H1 (cell line): ENCODE data around the gene PRR19. TPM values are rescaled to one million over a fixed set of nuclear protein-coding genes. Genes with fewer than 3 reads are reported as not detected.

Experiments
- KDM4A ChIP-seq: IDR thresholded peaks from one replicate; pipeline ENCODE4 v1.7.1; 2012; ENCODE audit warnings: low read depth, mild to moderate bottlenecking, moderate library complexity, low read length, inconsistent platforms; ENCODE audit not compliant: severe bottlenecking
- SIN3A ChIP-seq, 2 experiments: IDR thresholded peaks in 1 of 2; conservative IDR thresholded peaks in 1 of 2; 2 replicates each; pipeline ENCODE4 v1.6.1; 2011 to 2012; ENCODE audit warnings: low read length in 2 of 2, improper control_type of control experiment in 1 of 2, low read depth in 1 of 2, mild to moderate bottlenecking in 1 of 2
- polyA plus RNA-seq, 7 experiments: library from polyadenylated mRNA; depleted of rRNA in 3 of 7; stranded (reverse) in 5 of 7; unstranded in 2 of 7; fragments of >200 nt in 5 of 7; fragments of 200-250 nt in 2 of 7; gene quantifications; 1 replicate in 5 of 7; 2 replicates in 1 of 7; 4 replicates in 1 of 7; pipeline versions ENCODE4 v1.2.1 to v1.2.3, GENCODE V29; 2011 to 2013; ENCODE audit warnings: missing spikeins in 2 of 7, mixed read lengths in 2 of 7
- total RNA-seq: library from RNA; stranded (reverse); fragmentation: NEBNext Ultra II Directional; extraction: Animal tissue kit (Norgen Biotek cat#: 25700); gene quantifications from 2 replicates; pipeline ENCODE4 v1.2.1, GENCODE V29; 2021
- TF ChIP-seq, protein P1 (sequence below): IDR thresholded peaks from 2 replicates; pipeline ENCODE4 v1.6.1; 2012; ENCODE audit warnings: inconsistent platforms
- TF ChIP-seq, protein P2 (sequence below): IDR thresholded peaks from 2 replicates; pipeline ENCODE4 v1.6.1; 2012; ENCODE audit warnings: inconsistent platforms
- TF ChIP-seq, protein P3 (sequence below): IDR thresholded peaks from 2 replicates; pipeline ENCODE4 v1.6.1; 2012; ENCODE audit warnings: low read length, inconsistent platforms

Gene PRR19
- total and polyA plus RNA-seq, 2 of the 8 experiments (the other 6 are each of a cell fraction or from before 2014, with no cell fraction given) = 7.2 to 7.5 TPM

DNA sequence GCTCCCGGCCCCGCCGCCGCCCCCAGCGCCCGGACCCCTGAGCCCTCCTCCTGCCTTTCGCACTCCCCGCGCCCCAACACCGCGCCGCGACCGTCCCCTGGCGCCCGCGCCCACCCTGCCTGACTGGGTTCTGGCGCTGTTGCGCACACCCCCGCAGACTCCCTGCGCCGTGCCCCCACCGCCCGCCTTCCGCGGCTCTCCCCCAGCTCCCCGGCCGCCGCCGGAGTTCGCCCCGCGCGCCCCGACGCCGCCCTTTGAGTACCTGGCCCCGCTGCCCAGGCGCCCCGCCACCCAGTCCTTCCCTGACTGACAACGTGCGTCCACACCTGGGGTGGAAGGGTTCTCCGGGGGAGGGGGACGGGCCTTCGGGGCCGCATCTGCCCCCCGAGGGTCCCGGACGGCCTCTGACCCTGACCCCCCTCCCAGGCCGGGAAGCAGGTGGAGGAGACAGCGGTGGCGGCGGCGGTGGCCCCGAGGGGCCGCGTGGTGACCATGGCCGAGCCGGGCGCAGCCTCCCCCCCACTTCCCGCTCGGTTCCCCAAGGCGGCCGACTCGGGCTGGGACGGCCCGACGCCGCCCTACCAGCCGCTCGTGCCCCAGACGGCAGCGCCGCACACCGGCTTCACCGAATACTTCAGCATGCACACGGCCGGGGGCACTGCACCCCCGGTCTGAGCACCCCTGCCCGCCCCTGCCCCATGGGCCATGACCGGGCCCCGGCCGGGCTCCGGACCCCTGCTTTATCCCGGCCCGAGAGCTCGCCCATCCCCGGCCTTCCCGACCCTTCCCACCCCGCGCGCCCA is 22.1 kb downstream of the PRR19 start (continued):
- TF ChIP-seq, protein P1, sequence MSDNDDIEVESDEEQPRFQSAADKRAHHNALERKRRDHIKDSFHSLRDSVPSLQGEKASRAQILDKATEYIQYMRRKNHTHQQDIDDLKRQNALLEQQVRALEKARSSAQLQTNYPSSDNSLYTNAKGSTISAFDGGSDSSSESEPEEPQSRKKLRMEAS = peak; percentile 41; the same call in 1 of the 2 replicates
- TF ChIP-seq, protein P2, sequence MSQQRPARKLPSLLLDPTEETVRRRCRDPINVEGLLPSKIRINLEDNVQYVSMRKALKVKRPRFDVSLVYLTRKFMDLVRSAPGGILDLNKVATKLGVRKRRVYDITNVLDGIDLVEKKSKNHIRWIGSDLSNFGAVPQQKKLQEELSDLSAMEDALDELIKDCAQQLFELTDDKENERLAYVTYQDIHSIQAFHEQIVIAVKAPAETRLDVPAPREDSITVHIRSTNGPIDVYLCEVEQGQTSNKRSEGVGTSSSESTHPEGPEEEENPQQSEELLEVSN = peak; percentile 55; the same call in 1 of the 2 replicates
- TF ChIP-seq KDM4A (peak; percentile 13), SIN3A (conservative IDR thresholded peaks at IDR 0.05 in 1 of 2, IDR thresholded peaks at IDR 0.05 in 1 of 2; ENCODE audit: low read depth in 1 of 2, low read length in 2 of 2) (0 out of 4 replicates have a peak, but pooled peaks of 1 of the 2 experiments have one; percentile 17)
- TF ChIP-seq, protein P3, sequence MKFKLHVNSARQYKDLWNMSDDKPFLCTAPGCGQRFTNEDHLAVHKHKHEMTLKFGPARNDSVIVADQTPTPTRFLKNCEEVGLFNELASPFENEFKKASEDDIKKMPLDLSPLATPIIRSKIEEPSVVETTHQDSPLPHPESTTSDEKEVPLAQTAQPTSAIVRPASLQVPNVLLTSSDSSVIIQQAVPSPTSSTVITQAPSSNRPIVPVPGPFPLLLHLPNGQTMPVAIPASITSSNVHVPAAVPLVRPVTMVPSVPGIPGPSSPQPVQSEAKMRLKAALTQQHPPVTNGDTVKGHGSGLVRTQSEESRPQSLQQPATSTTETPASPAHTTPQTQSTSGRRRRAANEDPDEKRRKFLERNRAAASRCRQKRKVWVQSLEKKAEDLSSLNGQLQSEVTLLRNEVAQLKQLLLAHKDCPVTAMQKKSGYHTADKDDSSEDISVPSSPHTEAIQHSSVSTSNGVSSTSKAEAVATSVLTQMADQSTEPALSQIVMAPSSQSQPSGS = no peak
- TF ChIP-seq, all 59 proteins: peak for 9
